ENCODE data around the gene MAP1LC3C. TPM values are rescaled to one million over a fixed set of nuclear protein-coding genes. Genes with fewer than 3 reads are reported as not detected.

MAP1LC3C gene
- total and polyA plus RNA-seq, 9 of the 15 experiments (the other 6 are each of a cell fraction or from before 2014, with no cell fraction given) = not detected

DNA sequence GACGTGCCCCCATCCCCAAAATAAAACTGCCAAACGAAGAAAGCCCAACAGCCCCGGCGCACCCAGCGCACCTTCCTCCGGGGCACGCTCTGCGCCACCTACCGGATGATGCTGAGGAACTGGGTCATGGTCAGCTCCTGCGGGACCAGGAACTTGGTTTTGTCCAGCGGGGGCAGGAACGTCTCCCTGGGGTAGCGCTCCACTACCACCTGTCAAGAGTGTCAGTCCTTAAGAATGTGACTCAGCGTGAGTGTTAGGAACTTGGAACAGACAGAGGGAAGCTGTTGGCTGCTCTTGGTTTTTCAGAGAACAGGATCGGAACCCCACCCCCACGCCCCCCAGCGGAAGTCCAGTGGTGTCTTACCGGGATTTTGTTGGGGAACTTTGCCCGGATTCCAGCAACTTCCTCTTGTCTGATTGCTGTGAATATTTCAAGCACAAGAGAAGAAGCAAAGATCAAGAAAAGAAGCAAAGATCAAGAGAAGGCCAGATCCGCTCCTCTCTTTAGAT, 431 bp downstream of the MAP1LC3C start (continued):
- TF ChIP-seq ZKSCAN8 (CRISPR knock-in tag; IDR thresholded peaks at IDR 0.05) = no peak
- peak; percentile 51; the same call in 1 of the 2 replicates for TF ChIP-seq CREM (IDR thresholded peaks at IDR 0.05; ENCODE audit: low read depth)
- no peak for TF ChIP-seq TGIF2 (CRISPR knock-in tag; IDR thresholded peaks at IDR 0.05)
- TF ChIP-seq, protein P1, sequence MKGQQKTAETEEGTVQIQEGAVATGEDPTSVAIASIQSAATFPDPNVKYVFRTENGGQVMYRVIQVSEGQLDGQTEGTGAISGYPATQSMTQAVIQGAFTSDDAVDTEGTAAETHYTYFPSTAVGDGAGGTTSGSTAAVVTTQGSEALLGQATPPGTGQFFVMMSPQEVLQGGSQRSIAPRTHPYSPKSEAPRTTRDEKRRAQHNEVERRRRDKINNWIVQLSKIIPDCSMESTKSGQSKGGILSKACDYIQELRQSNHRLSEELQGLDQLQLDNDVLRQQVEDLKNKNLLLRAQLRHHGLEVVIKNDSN (CRISPR knock-in tag; IDR thresholded peaks at IDR 0.05) = no peak
- TF ChIP-seq, protein P2, sequence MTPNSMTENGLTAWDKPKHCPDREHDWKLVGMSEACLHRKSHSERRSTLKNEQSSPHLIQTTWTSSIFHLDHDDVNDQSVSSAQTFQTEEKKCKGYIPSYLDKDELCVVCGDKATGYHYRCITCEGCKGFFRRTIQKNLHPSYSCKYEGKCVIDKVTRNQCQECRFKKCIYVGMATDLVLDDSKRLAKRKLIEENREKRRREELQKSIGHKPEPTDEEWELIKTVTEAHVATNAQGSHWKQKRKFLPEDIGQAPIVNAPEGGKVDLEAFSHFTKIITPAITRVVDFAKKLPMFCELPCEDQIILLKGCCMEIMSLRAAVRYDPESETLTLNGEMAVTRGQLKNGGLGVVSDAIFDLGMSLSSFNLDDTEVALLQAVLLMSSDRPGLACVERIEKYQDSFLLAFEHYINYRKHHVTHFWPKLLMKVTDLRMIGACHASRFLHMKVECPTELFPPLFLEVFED (CRISPR knock-in tag; conservative IDR thresholded peaks at IDR 0.05) = no peak
- TF ChIP-seq, protein P3, sequence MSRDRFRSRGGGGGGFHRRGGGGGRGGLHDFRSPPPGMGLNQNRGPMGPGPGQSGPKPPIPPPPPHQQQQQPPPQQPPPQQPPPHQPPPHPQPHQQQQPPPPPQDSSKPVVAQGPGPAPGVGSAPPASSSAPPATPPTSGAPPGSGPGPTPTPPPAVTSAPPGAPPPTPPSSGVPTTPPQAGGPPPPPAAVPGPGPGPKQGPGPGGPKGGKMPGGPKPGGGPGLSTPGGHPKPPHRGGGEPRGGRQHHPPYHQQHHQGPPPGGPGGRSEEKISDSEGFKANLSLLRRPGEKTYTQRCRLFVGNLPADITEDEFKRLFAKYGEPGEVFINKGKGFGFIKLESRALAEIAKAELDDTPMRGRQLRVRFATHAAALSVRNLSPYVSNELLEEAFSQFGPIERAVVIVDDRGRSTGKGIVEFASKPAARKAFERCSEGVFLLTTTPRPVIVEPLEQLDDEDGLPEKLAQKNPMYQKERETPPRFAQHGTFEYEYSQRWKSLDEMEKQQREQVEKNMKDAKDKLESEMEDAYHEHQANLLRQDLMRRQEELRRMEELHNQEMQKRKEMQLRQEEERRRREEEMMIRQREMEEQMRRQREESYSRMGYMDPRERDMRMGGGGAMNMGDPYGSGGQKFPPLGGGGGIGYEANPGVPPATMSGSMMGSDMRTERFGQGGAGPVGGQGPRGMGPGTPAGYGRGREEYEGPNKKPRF (IDR thresholded peaks at IDR 0.05; ENCODE audit: low read depth, low read length) = no peak
- TF ChIP-seq, protein P4, sequence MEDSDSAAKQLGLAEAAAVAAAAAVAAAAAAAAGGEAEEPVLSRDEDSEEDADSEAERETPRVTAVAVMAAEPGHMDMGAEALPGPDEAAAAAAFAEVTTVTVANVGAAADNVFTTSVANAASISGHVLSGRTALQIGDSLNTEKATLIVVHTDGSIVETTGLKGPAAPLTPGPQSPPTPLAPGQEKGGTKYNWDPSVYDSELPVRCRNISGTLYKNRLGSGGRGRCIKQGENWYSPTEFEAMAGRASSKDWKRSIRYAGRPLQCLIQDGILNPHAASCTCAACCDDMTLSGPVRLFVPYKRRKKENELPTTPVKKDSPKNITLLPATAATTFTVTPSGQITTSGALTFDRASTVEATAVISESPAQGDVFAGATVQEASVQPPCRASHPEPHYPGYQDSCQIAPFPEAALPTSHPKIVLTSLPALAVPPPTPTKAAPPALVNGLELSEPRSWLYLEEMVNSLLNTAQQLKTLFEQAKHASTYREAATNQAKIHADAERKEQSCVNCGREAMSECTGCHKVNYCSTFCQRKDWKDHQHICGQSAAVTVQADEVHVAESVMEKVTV (CRISPR knock-in tag; IDR thresholded peaks at IDR 0.05) = no peak
- no peak for TF ChIP-seq SNIP1 (IDR thresholded peaks at IDR 0.05; ENCODE audit: low read depth)
- TF ChIP-seq COPS2 (conservative IDR thresholded peaks at IDR 0.05) = no peak
- no peak for TF ChIP-seq STAT5A (IDR thresholded peaks at IDR 0.05; ENCODE audit: borderline replicate concordance, low read length)
- no peak for TF ChIP-seq RERE (CRISPR knock-in tag; IDR thresholded peaks at IDR 0.05; ENCODE audit: borderline replicate concordance)
- 0 out of 4 replicates have a peak, but pooled peaks of 1 of the 2 experiments have one; percentile 53 for TF ChIP-seq TEAD1 (CRISPR knock-in tag; IDR thresholded peaks at IDR 0.05)
- TF ChIP-seq TAF9B (IDR thresholded peaks at IDR 0.05; ENCODE audit: partially characterized antibody) = no peak
- TF ChIP-seq ZNF79 (CRISPR knock-in tag; IDR thresholded peaks at IDR 0.05; ENCODE audit: low read depth) = no peak
- peak; percentile 15; the same call in 1 of the 2 replicates for TF ChIP-seq CREB1 (IDR thresholded peaks at IDR 0.05)
- TF ChIP-seq CREB1 (CRISPR knock-in tag; IDR thresholded peaks at IDR 0.05) = no peak
- TF ChIP-seq HNRNPL (IDR thresholded peaks at IDR 0.05; ENCODE audit: low read depth, low read length) = no peak
- no peak for TF ChIP-seq TCF7 (IDR thresholded peaks at IDR 0.05; ENCODE audit: borderline replicate concordance)
